IMR-90 (cell line): ENCODE results near the gene BTBD17. TPM values are rescaled to one million over a fixed set of nuclear protein-coding genes. Genes with fewer than 3 reads are reported as not detected.

ENCODE experiments used
- ATAC-seq: fragments of 200-7000 bp; cut with Tn5 transposase; 2 replicates; pipeline ENCODE4 v1.9.1; 2020; ENCODE audit warnings: low read depth, mild to moderate bottlenecking, moderate library complexity
- BruUV-seq: library from RNA; stranded (reverse); fragments of 400-500 nt; replicated peaks from 2 replicates; lab custom pipeline; 2021; lab: Mats Ljungman, UMichigan
- CTCF ChIA-PET: fragments of 300-600 bp; formaldehyde crosslinking; extraction: SDS; loops from one replicate; lab custom pipeline; 2021; ENCODE audit warnings: antibody characterized with exemption; lab: Yijun Ruan, JAX
- POLR2A ChIA-PET: fragments of 300-600 bp; sonication (Branson Sonifier 250); formaldehyde crosslinking; loops from one replicate; lab custom pipeline; 2022; ENCODE audit warnings: antibody characterized with exemption; ENCODE audit not compliant: unreplicated experiment; lab: Charles Lee
- DNase-seq: peaks from one replicate; pipeline ENCODE4 v3.0.0; 2013
- H2AFZ ChIP-seq: replicated peaks from 2 replicates; pipeline ENCODE3; 2013; ENCODE audit warnings: low read length, mild to moderate bottlenecking; ENCODE audit not compliant: poor library complexity
- H2AK5ac ChIP-seq: 2 replicates; pipeline ENCODE4 v1.6.1; 2013; ENCODE audit warnings: low read depth, low read length, inconsistent platforms
- H2AK9ac ChIP-seq: replicated peaks from 2 replicates; pipeline ENCODE3; 2013; ENCODE audit warnings: mild to moderate bottlenecking, low read depth, low read length, moderate library complexity; ENCODE audit not compliant: poor library complexity
- H2BK120ac ChIP-seq: 2 replicates; pipeline ENCODE4 v1.6.1; 2013; ENCODE audit warnings: low read depth, low read length, inconsistent platforms
- H2BK15ac ChIP-seq: 3 replicates; pipeline ENCODE4 v1.6.1; 2013; ENCODE audit warnings: low read depth, low read length, inconsistent platforms
- H2BK20ac ChIP-seq: 2 replicates; pipeline ENCODE4 v1.6.1; 2013; ENCODE audit warnings: low read depth, mild to moderate bottlenecking, inconsistent platforms, low read length, moderate library complexity
- H2BK5ac ChIP-seq: 2 replicates; pipeline ENCODE4 v1.6.1; 2013; ENCODE audit warnings: mild to moderate bottlenecking, low read depth, low read length, inconsistent platforms; ENCODE audit not compliant: poor library complexity, severe bottlenecking
- H3K14ac ChIP-seq: replicated peaks from 2 replicates; pipeline ENCODE4 v1.6.1; 2013; ENCODE audit warnings: low read depth, low read length, inconsistent platforms
- H3K18ac ChIP-seq: 2 replicates; pipeline ENCODE4 v1.6.1; 2013; ENCODE audit warnings: low read depth, low read length, control low read depth
- H3K23ac ChIP-seq: 2 replicates; pipeline ENCODE4 v1.6.1; 2013; ENCODE audit warnings: low read depth, low read length, inconsistent platforms
- H3K27ac ChIP-seq: 2 replicates; pipeline ENCODE4 v1.5.1; 2013; ENCODE audit warnings: mild to moderate bottlenecking, control low read depth, low read length; ENCODE audit not compliant: insufficient read depth
- H3K27me3 ChIP-seq: 2 replicates; pipeline ENCODE4 v1.6.1; 2013; ENCODE audit warnings: low read length; ENCODE audit not compliant: control insufficient read depth, insufficient read depth
- H3K36me3 ChIP-seq: 2 replicates; pipeline ENCODE4 v1.6.1; 2013; ENCODE audit warnings: low read length, mixed read lengths; ENCODE audit not compliant: control insufficient read depth, insufficient read depth
- H3K4ac ChIP-seq: 2 replicates; pipeline ENCODE4 v1.6.1; 2013; ENCODE audit warnings: low read depth, low read length, inconsistent platforms
- H3K4me1 ChIP-seq: 2 replicates; pipeline ENCODE4 v1.6.1; 2013; ENCODE audit warnings: low read length, mixed read lengths; ENCODE audit not compliant: control insufficient read depth, insufficient read depth
- H3K4me2 ChIP-seq: 2 replicates; pipeline ENCODE4 v1.6.1; 2013; ENCODE audit warnings: low read depth, mild to moderate bottlenecking, control low read depth, low read length, moderate library complexity
- H3K4me3 ChIP-seq: 2 replicates; pipeline ENCODE4 v1.5.1; 2013; ENCODE audit warnings: low read depth, mild to moderate bottlenecking, control low read depth, low read length, moderate library complexity; ENCODE audit not compliant: insufficient read depth
- H3K56ac ChIP-seq: 2 replicates; pipeline ENCODE4 v1.6.1; 2013; ENCODE audit warnings: low read length, inconsistent platforms; ENCODE audit not compliant: insufficient read depth; ENCODE audit errors: extremely low read depth
- H3K79me1 ChIP-seq, 2 experiments: 2 replicates each; pipeline ENCODE4 v1.6.1; 2013; ENCODE audit warnings: low read length in 2 of 2, inconsistent platforms in 1 of 2, low read depth in 1 of 2
- H3K9ac ChIP-seq: 2 replicates; pipeline ENCODE4 v1.6.1; 2013; ENCODE audit warnings: low read depth, low read length, control low read depth
- H3K9me1 ChIP-seq: 2 replicates; pipeline ENCODE4 v1.6.1; 2013; ENCODE audit warnings: low read length, inconsistent platforms; ENCODE audit not compliant: insufficient read depth
- H3K9me3 ChIP-seq: 2 replicates; pipeline ENCODE4 v1.6.1; 2013; ENCODE audit warnings: low read length; ENCODE audit not compliant: control insufficient read depth, insufficient read depth
- H4K20me1 ChIP-seq: 2 replicates; pipeline ENCODE4 v1.6.1; 2013; ENCODE audit warnings: low read length, inconsistent platforms; ENCODE audit not compliant: insufficient read depth
- H4K5ac ChIP-seq: 2 replicates; pipeline ENCODE4 v1.6.1; 2013; ENCODE audit warnings: mild to moderate bottlenecking, low read depth, low read length, control low read depth
- H4K8ac ChIP-seq, 2 experiments: 2 replicates each; pipeline ENCODE4 v1.6.1; 2013; ENCODE audit warnings: low read depth in 2 of 2, low read length in 2 of 2, control low read depth in 1 of 2, inconsistent platforms in 1 of 2
- H4K91ac ChIP-seq: 2 replicates; pipeline ENCODE4 v1.6.1; 2013; ENCODE audit warnings: low read depth, low read length, inconsistent platforms; ENCODE audit not compliant: insufficient read depth
- BHLHE40 ChIP-seq: fragments of 150-350 bp; IDR thresholded peaks from 2 replicates; pipeline ENCODE4 v1.6.1; 2016; ENCODE audit warnings: mild to moderate bottlenecking, low read depth, low read length
- CEBPB ChIP-seq: IDR thresholded peaks from 2 replicates; pipeline ENCODE4 v1.6.1; 2012; ENCODE audit warnings: low read depth, low read length, improper control_type of control experiment
- CHD1 ChIP-seq: IDR thresholded peaks from 2 replicates; pipeline ENCODE4 v1.6.1; 2012; ENCODE audit warnings: low read depth, low read length, improper control_type of control experiment
- MXI1 ChIP-seq: IDR thresholded peaks from 2 replicates; pipeline ENCODE4 v1.6.1; 2012; ENCODE audit warnings: low read depth, mild to moderate bottlenecking, low read length, moderate library complexity, borderline replicate concordance
- POLR2A ChIP-seq: IDR thresholded peaks from 2 replicates; pipeline ENCODE4 v1.6.1; 2012; ENCODE audit warnings: mild to moderate bottlenecking, low read depth, low read length
- RAD21 ChIP-seq: IDR thresholded peaks from 2 replicates; pipeline ENCODE4 v1.6.1; 2012; ENCODE audit warnings: low read length, improper control_type of control experiment
- RCOR1 ChIP-seq: IDR thresholded peaks from 2 replicates; pipeline ENCODE4 v1.6.1; 2012; ENCODE audit warnings: mild to moderate bottlenecking, low read length, improper control_type of control experiment; ENCODE audit not compliant: insufficient replicate concordance
- SMC3 ChIP-seq: fragments of 150-350 bp; IDR thresholded peaks from 2 replicates; pipeline ENCODE4 v1.6.1; 2016; ENCODE audit warnings: low read depth, mild to moderate bottlenecking, antibody characterized with exemption, low read length, moderate library complexity
- WGBS, 2 experiments: methylation state at CpG; one replicate each; pipeline versions ENCODE4 v1.1.5 to v1.1.7; 2013; ENCODE audit warnings: missing lambda C conversion rate in 2 of 2; ENCODE audit not compliant: insufficient read length in 1 of 2; ENCODE audit errors: extremely low coverage in 2 of 2; 5-methylcytosine and 5-hydroxymethylcytosine counted together
- dilution Hi-C: fragments of 300-500 bp; cut with HindIII; formaldehyde crosslinking; loops from one replicate; pipeline ENCODE4 v1.14.3; 2018; ENCODE audit warnings: low sequenced_read_pairs; ENCODE audit not compliant: unreplicated experiment
- in situ Hi-C: fragments of 300-500 bp; cut with MboI; formaldehyde crosslinking; loops from 3 replicates; pipeline ENCODE4 v1.14.3; 2019; ENCODE audit warnings: low sequenced_read_pairs, inconsistent platforms, mixed read lengths
- intact Hi-C: fragments of 100-400 bp; cut with micrococcal nuclease; formaldehyde crosslinking; loops from 2 replicates; pipeline ENCODE4 v1.10.0; 2022
- polyA plus RNA-seq, 3 experiments: library from polyadenylated mRNA; depleted of rRNA; stranded (reverse); fragments of >200 nt; gene quantifications; 2 replicates each; pipeline ENCODE4 v1.2.3, GENCODE V29; 2012; ENCODE audit warnings: low replicate concordance in 1 of 3
- total RNA-seq: library from RNA; depleted of rRNA; stranded (reverse); fragments of >200 nt; gene quantifications from 2 replicates; pipeline ENCODE4 v1.2.3, GENCODE V29; 2012
- TF ChIP-seq, protein P1 (sequence below): fragments of 150-350 bp; IDR thresholded peaks from 2 replicates; pipeline ENCODE4 v1.6.1; 2017; ENCODE audit warnings: mild to moderate bottlenecking, antibody characterized with exemption, low read length, low read depth

Gene BTBD17
- total and polyA plus RNA-seq, 2 of the 4 experiments (the other 2 are of a cell fraction): not detected

DNA sequence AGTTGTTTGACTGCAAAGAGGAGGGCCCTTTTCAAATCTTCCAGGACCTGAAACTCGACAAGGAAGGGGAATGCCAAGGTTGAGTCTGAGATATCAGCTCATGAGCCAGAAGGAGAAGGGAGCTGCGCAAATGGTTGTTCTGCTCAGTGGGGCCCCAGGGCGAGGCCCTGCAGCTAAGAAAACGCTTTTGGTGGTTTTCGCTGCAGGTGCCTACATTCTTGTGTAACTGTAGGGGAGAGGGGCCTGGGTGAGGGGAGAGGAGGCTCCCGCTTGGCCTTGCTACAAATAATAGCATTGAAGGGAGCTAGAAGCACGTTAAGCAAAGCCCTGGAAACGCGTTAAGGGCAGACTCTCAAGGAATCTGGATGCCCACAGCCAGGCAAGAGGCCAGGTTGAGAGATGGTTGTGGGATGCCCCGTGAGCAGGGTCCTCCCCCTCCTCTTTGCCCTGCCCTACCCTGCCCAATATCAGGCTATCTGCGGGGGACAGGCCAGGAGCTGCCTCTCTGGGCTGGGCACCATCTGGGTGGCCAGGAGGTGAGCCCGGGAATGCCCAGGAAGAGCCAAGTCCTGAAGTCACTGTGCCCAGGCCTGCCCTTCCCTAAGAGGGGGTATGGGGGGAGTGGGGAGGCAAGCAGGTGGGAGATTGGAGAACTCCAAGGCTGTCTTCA, 27.6 kb upstream of the BTBD17 start:
- no peak overlapping the region for H3K18ac ChIP-seq
- H3K36me3 ChIP-seq: no peaks in the 10 kb centered on the region
- no peaks in the 10 kb centered on the region for H3K9me1 ChIP-seq
- no TSS peak for BruUV-seq
- no peak overlapping the region for H3K27ac ChIP-seq
- H3K9me3 ChIP-seq: peaks cover 11% of the 10 kb centered on the region; the same call in 1 of the 2 replicates
- no peak overlapping the region for H2AK5ac ChIP-seq
- WGBS, 2 experiments: 0% methylated on average over 1 of the region's 12 CpGs; no CpG with 5 or more reads in 1 of the 2 experiments
- no peak overlapping the region for H2BK5ac ChIP-seq
- dilution Hi-C loops: no loop called here
- no peak overlapping the region for H4K91ac ChIP-seq
- intact Hi-C loops: no loop called here
- in situ Hi-C loops: no loop called here
- ChIA-PET CTCF (no interaction called here), POLR2A (no interaction called here)
- TF ChIP-seq, protein P1, sequence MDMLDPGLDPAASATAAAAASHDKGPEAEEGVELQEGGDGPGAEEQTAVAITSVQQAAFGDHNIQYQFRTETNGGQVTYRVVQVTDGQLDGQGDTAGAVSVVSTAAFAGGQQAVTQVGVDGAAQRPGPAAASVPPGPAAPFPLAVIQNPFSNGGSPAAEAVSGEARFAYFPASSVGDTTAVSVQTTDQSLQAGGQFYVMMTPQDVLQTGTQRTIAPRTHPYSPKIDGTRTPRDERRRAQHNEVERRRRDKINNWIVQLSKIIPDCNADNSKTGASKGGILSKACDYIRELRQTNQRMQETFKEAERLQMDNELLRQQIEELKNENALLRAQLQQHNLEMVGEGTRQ: no peak
- no peak for TF ChIP-seq POLR2A
- no peak for TF ChIP-seq RAD21
- TF ChIP-seq CHD1: no peak
- TF ChIP-seq CEBPB: no peak
- no peak for TF ChIP-seq SMC3
- TF ChIP-seq MXI1: no peak
- TF ChIP-seq BHLHE40: no peak
- TF ChIP-seq RCOR1: no peak
- H4K20me1 ChIP-seq: no peaks in the 10 kb centered on the region
- H2BK15ac ChIP-seq: no peak overlapping the region
- no peak overlapping the region for H4K8ac ChIP-seq
- H2AK9ac ChIP-seq: no peak overlapping the region
- no peak overlapping the region for H3K14ac ChIP-seq
- no peak overlapping the region for H3K9ac ChIP-seq
- no peak overlapping the region for H3K23ac ChIP-seq
- no peak overlapping the region for H3K56ac ChIP-seq
- no peak overlapping the region for H2AFZ ChIP-seq
- H3K4me3 ChIP-seq: no peak overlapping the region
- DNase-seq (no peak), ATAC-seq (no peak)
- H3K79me1 ChIP-seq: no peaks in the 10 kb centered on the region
- H2BK20ac ChIP-seq: no peak overlapping the region
- H3K4me2 ChIP-seq: no peak overlapping the region
- H2BK120ac ChIP-seq: no peak overlapping the region
- no peaks in the 10 kb centered on the region for H3K4me1 ChIP-seq
- no peak overlapping the region for H4K5ac ChIP-seq
- H3K4ac ChIP-seq: no peak overlapping the region
- no peaks in the 10 kb centered on the region for H3K27me3 ChIP-seq
